PFSK-1 (cell line): ENCODE measurements around the gene TMEM198.

ENCODE experiments used
- FOXP2 ChIP-seq: optimal IDR thresholded peaks from 2 replicates; pipeline ENCODE3; 2011; ENCODE audit warnings: borderline replicate concordance, control low read depth, inconsistent platforms; ENCODE audit not compliant: insufficient read depth; ENCODE audit errors: extremely low read length, extremely low read depth
- POLR2AphosphoS5 ChIP-seq: IDR thresholded peaks from 2 replicates; pipeline ENCODE4 v1.6.1; 2012; ENCODE audit warnings: low read depth, mild to moderate bottlenecking, control low read depth, low read length, moderate library complexity
- REST ChIP-seq, 2 experiments: IDR thresholded peaks; 2 replicates each; pipeline versions ENCODE4 v1.6.1 to v1.8.0; 2011 to 2012; ENCODE audit warnings: low read depth in 2 of 2, low read length in 2 of 2, control low read depth in 1 of 2, inconsistent platforms in 1 of 2, mild to moderate bottlenecking in 1 of 2, moderate library complexity in 1 of 2; ENCODE audit not compliant: insufficient read depth in 1 of 2
- SIN3A ChIP-seq: IDR thresholded peaks from 2 replicates; pipeline ENCODE4 v1.6.1; 2012; ENCODE audit warnings: mild to moderate bottlenecking, low read length, moderate library complexity, borderline replicate concordance; ENCODE audit not compliant: insufficient read depth
- TAF1 ChIP-seq: IDR thresholded peaks from 2 replicates; pipeline ENCODE4 v1.6.1; 2012; ENCODE audit warnings: low read length, control low read depth, borderline replicate concordance; ENCODE audit not compliant: insufficient read depth

DNA sequence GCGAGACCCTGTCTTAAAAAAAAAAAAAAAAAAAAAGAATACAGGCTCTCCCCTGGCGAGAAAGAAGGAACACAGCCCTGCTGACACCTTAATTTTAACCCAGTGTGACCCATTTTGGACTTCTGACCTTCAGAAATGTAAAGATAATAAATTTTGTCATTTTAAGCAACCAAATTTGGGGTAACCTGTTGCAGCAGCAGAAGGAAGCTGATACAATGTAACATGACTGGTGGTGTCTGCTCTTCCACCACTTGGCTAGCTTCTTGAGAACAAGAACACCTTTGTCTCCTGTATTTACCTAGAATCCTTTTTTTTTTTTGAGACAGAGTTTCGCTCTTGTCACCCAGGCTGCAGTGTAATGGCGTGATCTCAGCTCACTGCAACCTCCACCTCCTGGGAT lies 47.3 kb downstream of the TMEM198 start:
- TF ChIP-seq REST (IDR thresholded peaks at IDR 0.05; ENCODE audit: insufficient read depth in 1 of 2, low read depth in 2 of 2, low read length in 2 of 2) (no peak), TAF1 (no peak), POLR2AphosphoS5 (no peak), SIN3A (no peak), FOXP2 (no peak)
